ENCODE measurements around the gene XPNPEP3. TPM values are rescaled to one million over a fixed set of nuclear protein-coding genes. Genes with fewer than 3 reads are reported as not detected.

XPNPEP3 gene
- total and polyA plus RNA-seq, 2 of the 4 experiments (the other 2 are of a cell fraction), result 9.3 to 10.9 TPM

DNA sequence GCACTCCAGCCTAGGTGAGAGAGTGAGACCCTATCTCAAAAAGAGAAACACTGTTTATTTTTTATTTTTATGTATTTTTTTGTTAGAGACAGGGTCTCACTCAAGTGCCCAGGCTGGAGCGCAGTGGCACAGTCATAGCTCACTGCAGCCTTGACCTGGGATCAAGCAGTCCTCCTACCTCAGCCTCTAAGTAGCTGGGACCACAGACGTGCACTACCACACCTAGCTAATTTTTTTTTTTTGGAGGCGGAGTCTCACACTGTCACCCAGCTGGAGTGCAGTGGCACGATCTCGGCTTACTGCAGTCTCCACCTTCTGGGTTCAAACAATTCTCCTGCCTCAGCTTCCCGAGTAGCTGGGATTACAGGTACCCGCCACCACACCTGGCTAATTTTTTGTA, 100.7 kb downstream of the XPNPEP3 start:
- Histone ChIP-seq H2AK9ac (replicated peaks; ENCODE audit: low read depth, low read length, poor library complexity) (no peak overlapping the region), H2BK120ac (ENCODE audit: low read depth, low read length) (no peak overlapping the region), H3K27ac (ENCODE audit: insufficient read depth, low read length) (no peak overlapping the region), H4K5ac (ENCODE audit: low read depth, low read length) (no peak overlapping the region), H3K9me1 (ENCODE audit: insufficient read depth, low read length) (peaks cover 4% of the 10 kb centered on the region), H2AK5ac (ENCODE audit: low read depth, low read length) (no peak overlapping the region), H4K8ac (ENCODE audit: low read depth in 2 of 2, low read length in 2 of 2) (no peak overlapping the region), H3K9me3 (ENCODE audit: control insufficient read depth, insufficient read depth, low read length) (no peaks in the 10 kb centered on the region), H3K4me1 (ENCODE audit: control insufficient read depth, insufficient read depth, low read length) (peaks cover 2% of the 10 kb centered on the region; the same call in 1 of the 2 replicates), H3K9ac (ENCODE audit: low read depth, low read length) (no peak overlapping the region), H3K56ac (ENCODE audit: extremely low read depth, insufficient read depth, low read length) (no peak overlapping the region), H3K4me3 (ENCODE audit: insufficient read depth, low read depth, low read length) (no peak overlapping the region), H3K23ac (ENCODE audit: low read depth, low read length) (no peak overlapping the region), H4K20me1 (ENCODE audit: insufficient read depth, low read length) (peaks cover 8% of the 10 kb centered on the region), H3K14ac (replicated peaks; ENCODE audit: low read depth, low read length) (no peak overlapping the region), H3K18ac (ENCODE audit: low read depth, low read length) (no peak overlapping the region), H3K79me1 (ENCODE audit: low read depth in 1 of 2, low read length in 2 of 2) (peaks cover 32 to 56% of the 10 kb centered on the region in 2 experiments), H2AFZ (replicated peaks; ENCODE audit: low read length, poor library complexity) (no peak overlapping the region), H2BK20ac (ENCODE audit: low read depth, low read length) (no peak overlapping the region), H4K91ac (ENCODE audit: insufficient read depth, low read depth, low read length) (no peak overlapping the region), H3K4me2 (ENCODE audit: low read depth, low read length) (no peak overlapping the region), H3K27me3 (ENCODE audit: control insufficient read depth, insufficient read depth, low read length) (no peaks in the 10 kb centered on the region), H3K36me3 (ENCODE audit: control insufficient read depth, insufficient read depth, low read length) (peaks cover 34% of the 10 kb centered on the region), H2BK15ac (ENCODE audit: low read depth, low read length) (no peak overlapping the region), H2BK5ac (ENCODE audit: low read depth, low read length, poor library complexity, severe bottlenecking) (no peak overlapping the region), H3K4ac (ENCODE audit: low read depth, low read length) (no peak overlapping the region)
- ChIA-PET POLR2A (ENCODE audit: unreplicated experiment) (interaction anchor here (0.7 kb wide), 1 partner anchor 13 kb away, joined by 3 read pairs; no protein-coding TSS in a partner anchor), CTCF (interaction anchor here (0.6 to 0.8 kb wide), 2 partner anchors 9 to 113 kb away, joined by 3 to 5 read pairs; no protein-coding TSS in a partner anchor)
- no peak for DNase-seq
- dilution Hi-C loops (cut with HindIII; ENCODE audit: low sequenced_read_pairs, unreplicated experiment), result no loop called here
- WGBS, 2 experiments (ENCODE audit: extremely low coverage in 2 of 2, insufficient read length in 1 of 2), result no CpG with 5 or more reads among the region's 7 CpGs
- no TSS peak for BruUV-seq (replicated peaks)
- in situ Hi-C loops (cut with MboI; ENCODE audit: low sequenced_read_pairs), result loop anchor here (10.0 kb wide), 1 partner anchor 127 kb away; no protein-coding TSS in a partner anchor
- ATAC-seq (ENCODE audit: low read depth), result no peak
- intact Hi-C loops (cut with micrococcal nuclease), result no loop called here
- TF ChIP-seq RFX5 (IDR thresholded peaks at IDR 0.05; ENCODE audit: low read depth, low read length), result no peak
- no peak for TF ChIP-seq SMC3 (IDR thresholded peaks at IDR 0.05; ENCODE audit: low read depth, low read length)
- no peak for TF ChIP-seq BHLHE40 (IDR thresholded peaks at IDR 0.05; ENCODE audit: low read depth, low read length)
- TF ChIP-seq CEBPB (IDR thresholded peaks at IDR 0.05; ENCODE audit: low read depth, low read length), result no peak
- TF ChIP-seq, protein P1, sequence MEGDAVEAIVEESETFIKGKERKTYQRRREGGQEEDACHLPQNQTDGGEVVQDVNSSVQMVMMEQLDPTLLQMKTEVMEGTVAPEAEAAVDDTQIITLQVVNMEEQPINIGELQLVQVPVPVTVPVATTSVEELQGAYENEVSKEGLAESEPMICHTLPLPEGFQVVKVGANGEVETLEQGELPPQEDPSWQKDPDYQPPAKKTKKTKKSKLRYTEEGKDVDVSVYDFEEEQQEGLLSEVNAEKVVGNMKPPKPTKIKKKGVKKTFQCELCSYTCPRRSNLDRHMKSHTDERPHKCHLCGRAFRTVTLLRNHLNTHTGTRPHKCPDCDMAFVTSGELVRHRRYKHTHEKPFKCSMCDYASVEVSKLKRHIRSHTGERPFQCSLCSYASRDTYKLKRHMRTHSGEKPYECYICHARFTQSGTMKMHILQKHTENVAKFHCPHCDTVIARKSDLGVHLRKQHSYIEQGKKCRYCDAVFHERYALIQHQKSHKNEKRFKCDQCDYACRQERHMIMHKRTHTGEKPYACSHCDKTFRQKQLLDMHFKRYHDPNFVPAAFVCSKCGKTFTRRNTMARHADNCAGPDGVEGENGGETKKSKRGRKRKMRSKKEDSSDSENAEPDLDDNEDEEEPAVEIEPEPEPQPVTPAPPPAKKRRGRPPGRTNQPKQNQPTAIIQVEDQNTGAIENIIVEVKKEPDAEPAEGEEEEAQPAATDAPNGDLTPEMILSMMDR (conservative IDR thresholded peaks at IDR 0.05; ENCODE audit: low read depth, low read length), result no peak
